Right atrium auricular region (tissue), 2 donors: Measurements from ENCODE around the gene EIF3M. TPM values are rescaled to one million over a fixed set of nuclear protein-coding genes. Genes with fewer than 3 reads are reported as not detected.
"Not testable (repeated sequence)": the region's sequence is repeated elsewhere in the genome, so short reads cannot be mapped to it uniquely, and the experiment has no call there.

ENCODE experiments used
- DNase-seq: peaks from one replicate; pipeline ENCODE4 v3.0.0-alpha.2; 2019; ENCODE audit warnings: low spot score
- H3K27ac ChIP-seq, 2 donors: fragments of 200-600 bp; sonication (generic); 1 replicate in 1 of 2; 2 replicates in 1 of 2; pipeline ENCODE4 v1.5.1; 2016 to 2019
- H3K27me3 ChIP-seq, 2 donors: fragments of 200-600 bp; sonication (generic); one replicate each; pipeline versions ENCODE4 v1.5.1 to v1.6.0; 2017 to 2019
- H3K36me3 ChIP-seq: fragments of 200-600 bp; sonication (generic); one replicate; pipeline ENCODE4 v1.5.1; 2016
- H3K4me1 ChIP-seq, 2 donors: fragments of 200-600 bp; sonication (generic); one replicate each; pipeline versions ENCODE4 v1.5.1 to v1.6.0; 2017 to 2019
- H3K4me3 ChIP-seq, 2 donors: fragments of 200-600 bp; sonication (generic); 1 replicate in 1 of 2; 2 replicates in 1 of 2; pipeline ENCODE4 v1.5.1; 2017 to 2019; ENCODE audit warnings: mild to moderate bottlenecking in 1 of 2, moderate library complexity in 1 of 2
- H3K9me3 ChIP-seq, 2 donors: fragments of 200-600 bp; sonication (generic); one replicate each; pipeline ENCODE4 v1.5.1; 2019
- CTCF ChIP-seq, 2 donors: fragments of 200-600 bp; sonication (generic); IDR thresholded peaks; one replicate each; pipeline ENCODE4 v1.5.1; 2019; ENCODE audit warnings: antibody characterized with exemption in 2 of 2
- total RNA-seq, 2 donors: library from RNA; depleted of rRNA; stranded (reverse); fragments of >200 nt; gene quantifications; one replicate each; pipeline ENCODE4 v1.1.0, GENCODE V29; 2016

Gene EIF3M
- total RNA-seq, 2 donors from 2014 or later, result 286 to 371 TPM

GRCh38 chr11:32580967-32581366 lies 2.7 kb upstream of the EIF3M start:
- H3K4me3 ChIP-seq, result no peak overlapping the region
- no peaks in the 10 kb centered on the region for H3K9me3 ChIP-seq
- DNase-seq, result no peak
- H3K4me1 ChIP-seq, result peaks cover 0 to 15% of the 10 kb centered on the region in 2 donors
- H3K27ac ChIP-seq, result no peak overlapping the region
- no peak for TF ChIP-seq CTCF (IDR thresholded peaks at IDR 0.05)
- no peaks in the 10 kb centered on the region for H3K36me3 ChIP-seq
- no peaks in the 10 kb centered on the region for H3K27me3 ChIP-seq

GRCh38 chr11:32581556-32581955 lies 2.1 kb upstream of the EIF3M start:
- H3K9me3 ChIP-seq, result no peaks in the 10 kb centered on the region
- no peak for DNase-seq
- no peaks in the 10 kb centered on the region for H3K36me3 ChIP-seq

GRCh38 chr11:32584921-32585320 lies 1.3 kb downstream of the EIF3M start:
- Histone ChIP-seq H3K27ac (no peak overlapping the region), H3K4me3 (peak overlapping the region; percentile 75), H3K36me3 (peaks cover 16% of the 10 kb centered on the region), H3K27me3 (no peaks in the 10 kb centered on the region), H3K4me1 (peaks cover 0 to 23% of the 10 kb centered on the region in 2 donors), H3K9me3 (no peaks in the 10 kb centered on the region)
- no peak for DNase-seq
- no peak for TF ChIP-seq CTCF (IDR thresholded peaks at IDR 0.05)

More at GRCh38 chr11:32581556-32581955, 2.1 kb upstream of the EIF3M start:
- no peak overlapping the region for H3K4me3 ChIP-seq
- no peaks in the 10 kb centered on the region for H3K27me3 ChIP-seq
- H3K4me1 ChIP-seq, result peaks cover 0 to 20% of the 10 kb centered on the region in 2 donors
- no peak overlapping the region for H3K27ac ChIP-seq
- TF ChIP-seq CTCF (IDR thresholded peaks at IDR 0.05), result no peak

GRCh38 chr11:32586576-32587190 lies 3.1 kb downstream of the EIF3M start:
- no peaks in the 10 kb centered on the region for H3K27me3 ChIP-seq
- no peak for DNase-seq
- TF ChIP-seq CTCF (IDR thresholded peaks at IDR 0.05), result no peak
- no peak overlapping the region for H3K4me3 ChIP-seq
- H3K9me3 ChIP-seq, result no peaks in the 10 kb centered on the region
- no peak overlapping the region for H3K27ac ChIP-seq
- H3K4me1 ChIP-seq, result peaks cover 0 to 23% of the 10 kb centered on the region in 2 donors
- peaks cover 33% of the 10 kb centered on the region for H3K36me3 ChIP-seq

GRCh38 chr11:32594272-32594671 lies 10.6 kb downstream of the EIF3M start:
- no peaks in the 10 kb centered on the region for H3K27me3 ChIP-seq
- TF ChIP-seq CTCF (IDR thresholded peaks at IDR 0.05), result no peak
- H3K36me3 ChIP-seq, result peaks cover 88% of the 10 kb centered on the region
- no peak overlapping the region for H3K4me3 ChIP-seq
- H3K4me1 ChIP-seq, result no peaks in the 10 kb centered on the region
- no peak for DNase-seq
- H3K27ac ChIP-seq, result no peak overlapping the region
- no peaks in the 10 kb centered on the region for H3K9me3 ChIP-seq

GRCh38 chr11:32596114-32596513 lies 12.5 kb downstream of the EIF3M start:
- H3K4me3 ChIP-seq, H3K27ac ChIP-seq, DNase-seq, H3K9me3 ChIP-seq, H3K4me1 ChIP-seq, H3K27me3 ChIP-seq: not testable (repeated sequence)
- peaks cover 81% of the 10 kb centered on the region for H3K36me3 ChIP-seq
